Colonic mucosa (tissue), 4 donors: ENCODE data around the gene SCGB3A2. TPM values are rescaled to one million over a fixed set of nuclear protein-coding genes. Genes with fewer than 3 reads are reported as not detected.

Experiments
- DNase-seq: peaks from one replicate; pipeline ENCODE4 v3.0.0-alpha.2; 2020
- H3K27ac ChIP-seq: fragments of 200-600 bp; one replicate; pipeline ENCODE4 v1.8.0; 2021
- H3K27me3 ChIP-seq: fragments of 200-600 bp; one replicate; pipeline ENCODE4 v1.8.0; 2021
- H3K36me3 ChIP-seq: fragments of 200-600 bp; one replicate; pipeline ENCODE4 v1.8.0; 2021
- H3K4me1 ChIP-seq: fragments of 200-600 bp; one replicate; pipeline ENCODE4 v1.8.0; 2021; ENCODE audit warnings: mild to moderate bottlenecking
- H3K4me3 ChIP-seq: fragments of 200-600 bp; one replicate; pipeline ENCODE4 v1.8.0; 2021
- H3K9ac ChIP-seq, 2 donors: one replicate each; pipeline ENCODE4 v1.7.0; 2013; ENCODE audit warnings: control low read depth in 2 of 2, low read depth in 2 of 2, low read length in 2 of 2
- H3K9me3 ChIP-seq: fragments of 200-600 bp; one replicate; pipeline ENCODE4 v1.8.0; 2021
- intact Hi-C: fragments of 100-400 bp; cut with DNase I; formaldehyde crosslinking; loops from one replicate; pipeline ENCODE4 v1.14.1; 2022
- total RNA-seq, 2 donors: library from RNA; stranded (reverse); fragmentation: NEBNext Ultra II Directional in 1 of 2; extraction: Animal tissue kit (Norgen Biotek cat#: 25700) in 1 of 2; gene quantifications; one replicate each; pipeline ENCODE4 v1.2.1, GENCODE V29; 2021
- TF ChIP-seq, protein P1 (sequence below): fragments of 200-600 bp; IDR thresholded peaks from one replicate; pipeline ENCODE4 v1.8.0; 2022; ENCODE audit warnings: antibody characterized with exemption, mild to moderate bottlenecking
- donor health status: healthy.
- donor health status: DM: no; HTN: no; CAD: no.
- donor health status: DM: no; HTN: no; CAD: no.

SCGB3A2 gene
- total RNA-seq, 2 donors from 2014 or later, result 0.67 TPM; not detected in 1

DNA sequence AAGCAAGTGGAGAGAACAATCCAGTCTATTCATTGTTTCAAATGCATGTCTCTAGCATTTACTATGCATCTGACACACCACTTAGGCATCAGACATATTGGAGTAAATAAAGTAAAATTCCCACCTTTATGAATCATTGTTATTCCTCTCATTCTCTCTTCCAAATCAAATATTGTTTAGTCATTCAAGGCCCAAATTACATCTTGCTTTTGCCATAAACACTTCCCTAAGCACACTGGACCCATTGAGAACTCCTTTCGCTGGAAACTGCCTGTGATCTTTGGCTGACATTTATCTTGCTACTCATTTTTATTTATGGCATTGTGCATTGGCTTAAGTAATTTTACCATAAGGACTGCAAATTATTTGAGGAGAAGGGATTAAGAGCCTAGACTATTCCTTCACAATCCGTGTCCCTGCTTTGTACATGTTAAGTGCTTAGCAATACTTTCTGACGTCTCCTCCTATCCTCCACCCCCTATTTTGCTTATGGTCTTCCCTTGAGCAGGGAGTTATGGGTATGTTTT, 20.4 kb downstream of the SCGB3A2 start:
- H3K4me3 ChIP-seq, result no peak overlapping the region
- TF ChIP-seq, protein P1, sequence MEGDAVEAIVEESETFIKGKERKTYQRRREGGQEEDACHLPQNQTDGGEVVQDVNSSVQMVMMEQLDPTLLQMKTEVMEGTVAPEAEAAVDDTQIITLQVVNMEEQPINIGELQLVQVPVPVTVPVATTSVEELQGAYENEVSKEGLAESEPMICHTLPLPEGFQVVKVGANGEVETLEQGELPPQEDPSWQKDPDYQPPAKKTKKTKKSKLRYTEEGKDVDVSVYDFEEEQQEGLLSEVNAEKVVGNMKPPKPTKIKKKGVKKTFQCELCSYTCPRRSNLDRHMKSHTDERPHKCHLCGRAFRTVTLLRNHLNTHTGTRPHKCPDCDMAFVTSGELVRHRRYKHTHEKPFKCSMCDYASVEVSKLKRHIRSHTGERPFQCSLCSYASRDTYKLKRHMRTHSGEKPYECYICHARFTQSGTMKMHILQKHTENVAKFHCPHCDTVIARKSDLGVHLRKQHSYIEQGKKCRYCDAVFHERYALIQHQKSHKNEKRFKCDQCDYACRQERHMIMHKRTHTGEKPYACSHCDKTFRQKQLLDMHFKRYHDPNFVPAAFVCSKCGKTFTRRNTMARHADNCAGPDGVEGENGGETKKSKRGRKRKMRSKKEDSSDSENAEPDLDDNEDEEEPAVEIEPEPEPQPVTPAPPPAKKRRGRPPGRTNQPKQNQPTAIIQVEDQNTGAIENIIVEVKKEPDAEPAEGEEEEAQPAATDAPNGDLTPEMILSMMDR, result no peak
- no peaks in the 10 kb centered on the region for H3K4me1 ChIP-seq
- H3K36me3 ChIP-seq, result no peaks in the 10 kb centered on the region
- H3K27me3 ChIP-seq, result no peaks in the 10 kb centered on the region
- no peak overlapping the region for H3K9ac ChIP-seq
- no peak for DNase-seq
- intact Hi-C loops, result no loop called here
- no peaks in the 10 kb centered on the region for H3K9me3 ChIP-seq
- H3K27ac ChIP-seq, result no peak overlapping the region

DNA sequence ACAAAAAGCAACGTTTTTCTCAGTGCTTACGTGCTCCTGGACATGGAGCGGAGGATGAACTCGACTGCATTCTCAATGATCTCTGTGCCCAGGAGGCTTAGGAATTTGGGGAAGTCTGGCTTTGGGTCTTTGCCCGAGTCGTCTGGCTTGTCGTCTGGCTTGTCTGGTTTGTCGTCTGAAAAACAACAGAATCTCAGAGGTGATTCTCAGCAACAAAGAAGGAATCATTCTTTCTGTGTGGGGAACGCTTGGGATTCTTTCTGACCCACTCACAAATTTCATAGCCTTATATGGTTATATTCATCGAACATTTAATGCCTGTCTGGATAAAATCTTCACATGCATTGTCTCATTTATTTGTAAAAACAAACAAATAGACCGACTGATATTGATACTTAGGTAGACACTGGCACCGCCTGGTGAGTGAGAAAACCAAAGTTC, 23.1 kb downstream of the SCGB3A2 start:
- Histone ChIP-seq H3K4me1 (no peaks in the 10 kb centered on the region), H3K9ac (no peak overlapping the region), H3K27ac (no peak overlapping the region), H3K36me3 (no peaks in the 10 kb centered on the region), H3K27me3 (no peaks in the 10 kb centered on the region), H3K9me3 (no peaks in the 10 kb centered on the region), H3K4me3 (no peak overlapping the region)
- no peak for DNase-seq
- TF ChIP-seq, protein P1, result no peak
- intact Hi-C loops, result no loop called here

DNA sequence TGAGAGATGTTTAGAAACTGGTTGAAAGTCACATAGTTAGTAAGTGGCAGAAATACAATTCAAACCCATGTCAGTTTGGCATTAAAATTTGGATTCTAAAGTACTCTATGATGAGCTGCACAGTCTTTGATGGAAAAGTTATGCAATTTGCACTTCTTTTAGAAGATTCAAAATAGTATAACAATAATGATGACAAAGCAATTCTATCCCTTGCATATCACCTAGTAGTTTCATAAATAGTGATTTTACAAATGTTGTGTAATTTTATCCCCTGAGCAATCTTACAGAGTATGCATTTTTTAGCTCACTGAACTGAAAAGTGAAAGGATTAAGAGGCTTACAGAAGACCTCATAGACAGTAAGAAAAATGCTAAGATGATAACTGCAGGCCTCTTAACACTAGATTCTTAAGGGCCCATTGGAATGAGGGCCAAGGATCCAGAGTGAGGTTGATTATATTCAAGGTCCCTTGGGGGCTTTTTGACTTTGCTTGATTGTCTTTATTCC, 24.2 kb downstream of the SCGB3A2 start:
- H3K9me3 ChIP-seq, result no peaks in the 10 kb centered on the region
- TF ChIP-seq, protein P1, result no peak
- no peak overlapping the region for H3K9ac ChIP-seq
- H3K27ac ChIP-seq, result no peak overlapping the region
- H3K27me3 ChIP-seq, result no peaks in the 10 kb centered on the region
- no peak for DNase-seq
- no peak overlapping the region for H3K4me3 ChIP-seq
- intact Hi-C loops, result no loop called here
- H3K4me1 ChIP-seq, result no peaks in the 10 kb centered on the region
- H3K36me3 ChIP-seq, result no peaks in the 10 kb centered on the region

DNA sequence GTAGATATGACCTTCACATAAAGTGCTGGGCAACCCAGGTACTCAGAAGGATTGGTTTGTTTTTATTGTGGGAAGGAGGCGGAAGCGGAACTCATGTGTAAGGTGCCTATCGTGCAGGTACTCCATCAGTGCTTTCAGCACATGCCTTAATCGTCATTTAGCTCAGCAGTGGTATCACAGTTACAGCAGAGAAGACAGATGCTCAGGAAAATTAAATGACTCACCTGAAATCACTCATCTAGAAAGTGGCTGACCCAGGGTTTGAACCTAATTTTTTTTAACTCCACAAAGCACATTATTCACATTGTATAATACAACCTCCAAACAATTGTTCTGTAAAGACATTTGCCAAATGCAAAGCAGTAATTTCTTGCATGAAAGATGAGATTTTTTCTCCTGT, 25.6 kb downstream of the SCGB3A2 start:
- H3K27ac ChIP-seq, result no peak overlapping the region
- TF ChIP-seq, protein P1, result no peak
- DNase-seq, result no peak
- intact Hi-C loops, result no loop called here
- H3K9ac ChIP-seq, result no peak overlapping the region
- no peaks in the 10 kb centered on the region for H3K36me3 ChIP-seq
- H3K4me1 ChIP-seq, result no peaks in the 10 kb centered on the region
- no peaks in the 10 kb centered on the region for H3K9me3 ChIP-seq
- no peaks in the 10 kb centered on the region for H3K27me3 ChIP-seq
- H3K4me3 ChIP-seq, result no peak overlapping the region

DNA sequence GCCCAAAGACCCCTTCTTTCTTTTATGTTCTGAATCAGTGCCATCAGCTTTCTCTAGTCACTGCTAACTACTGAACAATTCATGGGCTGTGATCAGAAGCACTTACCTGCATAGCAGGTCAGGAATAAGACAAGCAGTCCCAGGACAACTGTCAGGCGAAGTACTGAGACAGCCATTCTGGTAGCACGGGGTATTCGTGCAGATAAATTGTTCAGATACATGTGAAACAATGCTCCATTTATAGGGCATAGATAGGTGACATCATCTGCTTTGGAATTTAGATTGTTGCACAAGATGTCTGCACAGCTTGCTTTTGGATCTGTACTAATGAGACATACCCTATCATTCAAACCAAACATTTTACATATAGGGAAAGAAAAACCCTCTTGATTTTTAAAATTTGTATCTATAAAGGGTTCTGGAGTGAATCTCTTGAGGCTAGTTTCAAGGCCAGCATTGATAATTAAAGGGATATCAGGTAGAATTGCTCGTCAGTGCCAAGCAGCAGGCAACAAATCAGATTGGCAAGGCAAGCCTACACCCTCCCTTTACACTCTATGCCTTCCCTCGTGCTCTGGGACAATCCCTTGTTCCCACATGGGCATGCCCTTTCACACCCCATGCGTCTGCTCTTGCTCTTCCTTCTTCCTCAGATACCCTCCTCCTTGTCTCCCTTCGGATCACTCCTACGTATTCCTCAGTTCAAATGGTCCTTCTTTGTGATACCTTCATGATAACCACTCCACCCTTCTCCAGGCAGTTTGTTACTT, 28.0 kb downstream of the SCGB3A2 start, which contains the start of gene C5orf46:
TSS of gene C5orf46 (minus strand) at position 213 of the 770 bp plus-strand sequence. CDS start at position 176, 37 bp downstream.
- Histone ChIP-seq H3K27ac (no peak within 1 kb of the TSS), H3K9me3 (no peaks in the 10 kb centered on the region), H3K4me1 (no peaks in the 10 kb centered on the region), H3K9ac (no peak within 1 kb of the TSS), H3K4me3 (no peak within 1 kb of the TSS), H3K36me3 (no peaks in the 10 kb centered on the region), H3K27me3 (no peaks in the 10 kb centered on the region)
- intact Hi-C loops, result no loop called here
- no peak for DNase-seq
- TF ChIP-seq, protein P1, result no peak
